ENCODE measurements around the gene MNAT1. TPM values are rescaled to one million over a fixed set of nuclear protein-coding genes. Genes with fewer than 3 reads are reported as not detected.
"Not testable (repeated sequence)": the region's sequence is repeated elsewhere in the genome, so short reads cannot be mapped to it uniquely, and the experiment has no call there.

MNAT1 gene
- total RNA-seq, 1 donor = 59.9 TPM

DNA sequence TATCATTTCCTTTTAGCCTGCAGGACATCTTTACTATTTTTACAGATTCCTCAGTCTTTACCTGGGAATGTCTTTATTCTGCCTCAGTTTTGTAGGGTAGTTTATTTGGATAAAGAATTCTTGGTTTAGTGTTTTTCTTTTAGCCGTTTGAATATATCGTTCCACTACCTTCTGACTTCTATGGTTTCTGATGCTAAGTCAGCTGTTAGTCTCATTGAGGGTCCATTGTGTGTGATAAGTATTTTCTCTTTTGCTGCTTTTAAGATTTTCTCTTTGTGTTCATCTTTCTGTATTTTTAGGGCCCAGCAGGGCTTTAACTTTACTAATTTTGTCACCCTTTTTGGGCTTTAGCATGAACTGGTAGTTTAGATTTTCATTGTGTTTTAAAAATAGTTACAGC is 113.5 kb downstream of the MNAT1 start:
- DNase-seq (ENCODE audit: low read depth) = no peak
- TF ChIP-seq, protein P1, sequence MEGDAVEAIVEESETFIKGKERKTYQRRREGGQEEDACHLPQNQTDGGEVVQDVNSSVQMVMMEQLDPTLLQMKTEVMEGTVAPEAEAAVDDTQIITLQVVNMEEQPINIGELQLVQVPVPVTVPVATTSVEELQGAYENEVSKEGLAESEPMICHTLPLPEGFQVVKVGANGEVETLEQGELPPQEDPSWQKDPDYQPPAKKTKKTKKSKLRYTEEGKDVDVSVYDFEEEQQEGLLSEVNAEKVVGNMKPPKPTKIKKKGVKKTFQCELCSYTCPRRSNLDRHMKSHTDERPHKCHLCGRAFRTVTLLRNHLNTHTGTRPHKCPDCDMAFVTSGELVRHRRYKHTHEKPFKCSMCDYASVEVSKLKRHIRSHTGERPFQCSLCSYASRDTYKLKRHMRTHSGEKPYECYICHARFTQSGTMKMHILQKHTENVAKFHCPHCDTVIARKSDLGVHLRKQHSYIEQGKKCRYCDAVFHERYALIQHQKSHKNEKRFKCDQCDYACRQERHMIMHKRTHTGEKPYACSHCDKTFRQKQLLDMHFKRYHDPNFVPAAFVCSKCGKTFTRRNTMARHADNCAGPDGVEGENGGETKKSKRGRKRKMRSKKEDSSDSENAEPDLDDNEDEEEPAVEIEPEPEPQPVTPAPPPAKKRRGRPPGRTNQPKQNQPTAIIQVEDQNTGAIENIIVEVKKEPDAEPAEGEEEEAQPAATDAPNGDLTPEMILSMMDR (IDR thresholded peaks at IDR 0.05; ENCODE audit: insufficient read depth, low read length) = no peak

DNA sequence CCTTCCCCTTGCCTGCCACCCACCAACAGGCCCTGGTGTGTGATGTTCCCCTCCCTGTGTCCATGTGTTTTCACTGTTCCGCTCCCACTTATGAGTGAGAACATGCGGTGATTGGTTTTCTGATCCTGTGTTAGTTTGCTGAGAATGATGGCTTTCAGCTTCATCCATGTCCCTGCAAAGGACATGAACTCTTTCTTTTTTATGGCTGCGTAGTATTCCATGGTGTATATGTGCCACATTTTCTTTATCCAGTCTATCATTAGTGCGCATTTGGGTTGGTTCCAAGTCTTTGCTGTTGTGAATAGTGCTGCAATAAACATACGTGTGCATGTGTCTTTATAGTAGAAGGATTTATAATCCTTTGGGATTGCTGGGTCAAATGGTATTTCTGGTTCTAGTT is 117.1 kb downstream of the MNAT1 start:
- not testable (repeated sequence) for H3K4me3 ChIP-seq (ENCODE audit: low read depth, low read length)

More for the DNA sequence above, 113.5 kb downstream of the MNAT1 start:
- no peak overlapping the region for H3K4me3 ChIP-seq (ENCODE audit: low read depth, low read length)

DNA sequence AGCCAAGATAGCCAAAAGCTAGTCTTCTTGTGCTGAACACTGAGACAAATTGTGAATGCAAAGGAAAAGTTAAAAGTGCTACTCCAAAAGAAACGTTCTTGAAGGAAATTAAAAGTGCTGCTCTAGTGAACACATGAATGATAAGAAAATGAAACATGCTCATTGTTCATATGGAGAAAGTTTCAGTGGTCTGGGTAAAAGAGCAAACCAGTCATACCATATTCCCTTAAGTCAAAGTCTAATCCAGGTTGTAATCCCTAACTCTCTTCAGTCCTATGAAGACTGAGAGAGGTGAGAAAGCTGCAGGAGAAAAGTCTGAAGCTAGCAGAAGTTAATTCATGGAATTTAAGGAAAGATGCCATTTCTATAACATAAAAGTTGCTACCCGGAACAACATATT is 121.5 kb downstream of the MNAT1 start:
- no peak overlapping the region for H3K4me3 ChIP-seq (ENCODE audit: low read depth, low read length)
- no peak for DNase-seq (ENCODE audit: low read depth)
- TF ChIP-seq, protein P1 (IDR thresholded peaks at IDR 0.05; ENCODE audit: insufficient read depth, low read length) = no peak

More for the DNA sequence above, 117.1 kb downstream of the MNAT1 start:
- not testable (repeated sequence) for DNase-seq (ENCODE audit: low read depth)

DNA sequence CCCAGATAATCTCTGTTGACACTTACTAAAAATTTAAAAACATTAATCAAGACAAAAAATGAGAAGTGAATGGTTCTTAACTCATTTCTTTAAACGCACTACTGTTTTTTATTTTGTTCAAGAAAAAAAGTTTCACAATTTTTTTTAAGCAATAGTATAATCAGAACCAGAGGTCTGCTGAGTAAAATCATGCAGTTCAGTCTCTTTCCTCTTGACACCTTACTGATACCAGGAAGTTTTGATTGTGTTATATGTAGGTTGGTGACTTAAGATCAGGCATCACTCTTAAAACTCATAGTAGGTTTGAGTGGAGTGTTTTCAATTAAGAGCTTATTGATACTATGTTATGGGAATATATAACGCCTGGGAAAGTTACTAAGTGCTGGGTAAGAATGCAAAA is 125.0 kb downstream of the MNAT1 start:
- TF ChIP-seq, protein P1 (IDR thresholded peaks at IDR 0.05; ENCODE audit: insufficient read depth, low read length) = no peak
- DNase-seq (ENCODE audit: low read depth) = no peak
- H3K4me3 ChIP-seq (ENCODE audit: low read depth, low read length) = no peak overlapping the region

DNA sequence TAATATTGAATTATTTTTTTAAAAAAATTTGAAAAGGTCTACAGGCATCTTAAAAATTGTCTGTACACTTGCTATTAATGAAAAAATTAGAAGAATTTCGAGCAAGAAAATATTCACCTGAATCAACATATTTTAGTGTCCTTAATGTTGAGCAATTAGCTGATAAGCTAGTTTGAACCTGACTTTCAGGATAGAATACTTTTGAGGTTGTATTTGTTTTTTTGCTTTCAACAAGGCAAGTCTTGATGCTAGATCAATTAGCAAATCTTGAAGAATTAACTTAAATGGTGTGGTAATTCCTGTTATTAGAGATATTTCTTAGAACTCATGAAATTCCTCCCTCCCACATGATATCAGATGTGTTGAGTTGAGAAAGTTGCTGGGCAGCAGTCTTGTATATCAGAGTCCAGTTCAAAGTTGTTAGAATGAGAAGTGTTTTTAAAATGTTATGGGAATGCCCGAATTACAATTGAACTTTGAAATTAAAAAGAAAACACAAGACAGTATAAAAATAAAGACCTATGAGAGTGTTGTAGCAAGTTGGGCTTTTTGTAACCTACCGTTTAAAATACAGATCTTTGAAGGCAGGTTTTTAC is 127.1 kb downstream of the MNAT1 start:
- H3K4me3 ChIP-seq (ENCODE audit: low read depth, low read length) = no peak overlapping the region
- DNase-seq (ENCODE audit: low read depth) = no peak
- TF ChIP-seq, protein P1 (IDR thresholded peaks at IDR 0.05; ENCODE audit: insufficient read depth, low read length) = no peak

DNA sequence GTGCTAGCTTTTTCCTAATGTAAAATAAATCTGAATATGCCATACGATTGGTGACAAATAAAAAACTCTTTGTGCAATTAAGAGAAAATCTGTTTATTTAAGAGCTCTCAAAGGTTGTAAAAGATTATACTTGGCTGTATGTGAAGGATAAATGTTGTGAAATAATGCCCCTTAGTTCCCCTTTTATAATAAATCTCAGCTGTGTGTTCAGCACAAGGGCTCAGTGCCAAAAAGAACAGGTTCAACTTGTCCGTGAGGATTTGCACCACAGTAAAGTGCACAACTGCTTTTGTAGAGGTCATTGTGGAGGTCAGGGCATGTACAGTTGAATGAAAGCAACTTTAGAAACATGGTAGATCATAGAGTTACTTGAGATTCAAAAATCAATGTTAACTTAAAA is 127.7 kb downstream of the MNAT1 start:
- TF ChIP-seq, protein P1 (IDR thresholded peaks at IDR 0.05; ENCODE audit: insufficient read depth, low read length) = no peak
- peak; percentile 64 for DNase-seq (ENCODE audit: low read depth)

DNA sequence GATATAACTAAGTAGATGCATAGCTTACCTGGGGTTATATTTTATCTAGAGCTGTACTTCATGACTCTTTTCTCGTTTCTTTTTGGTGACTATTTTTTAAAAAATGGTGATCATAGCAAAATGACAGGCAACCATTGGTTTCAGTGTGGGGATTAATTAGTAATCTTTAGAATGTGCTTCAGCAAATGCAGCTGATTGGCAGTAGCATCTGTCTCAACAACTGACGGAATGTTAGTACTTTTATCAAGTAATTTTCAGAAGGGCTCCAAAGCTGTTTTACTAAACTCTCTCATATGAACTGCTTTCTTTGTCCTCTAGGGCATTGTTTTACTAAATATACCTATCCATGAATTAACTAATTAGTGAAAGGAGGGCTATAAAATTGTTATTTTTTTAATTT is 128.7 kb downstream of the MNAT1 start:
- H3K4me3 ChIP-seq (ENCODE audit: low read depth, low read length) = no peak overlapping the region
- no peak for DNase-seq (ENCODE audit: low read depth)
- TF ChIP-seq, protein P1 (IDR thresholded peaks at IDR 0.05; ENCODE audit: insufficient read depth, low read length) = no peak

More for the DNA sequence above, 127.7 kb downstream of the MNAT1 start:
- no peak overlapping the region for H3K4me3 ChIP-seq (ENCODE audit: low read depth, low read length)

All from fibroblast of the aortic adventitia (primary cell).